Endothelial cell of umbilical vein (primary cell): Measurements from ENCODE around the gene LIN28B.

Source experiments
- CTCF ChIP-seq, 2 donors: IDR thresholded peaks; 1 replicate in 1 of 2; 2 replicates in 1 of 2; pipeline ENCODE4 v1.5.1; 2011; ENCODE audit warnings: low read length in 2 of 2, mild to moderate bottlenecking in 2 of 2, moderate library complexity in 2 of 2, control low read depth in 1 of 2, inconsistent platforms in 1 of 2, low read depth in 1 of 2; ENCODE audit not compliant: insufficient read depth in 1 of 2; ENCODE audit errors: extremely low read depth in 1 of 2
- POLR2AphosphoS5 ChIP-seq: IDR thresholded peaks from 2 replicates; pipeline ENCODE4 v1.6.1; 2012; ENCODE audit warnings: low read depth, mild to moderate bottlenecking, control low read depth, low read length, moderate library complexity; ENCODE audit not compliant: insufficient read depth

- TF ChIP-seq CTCF (IDR thresholded peaks at IDR 0.05; ENCODE audit: extremely low read depth in 1 of 2, insufficient read depth in 1 of 2, low read depth in 1 of 2, low read length in 2 of 2) (no peak), POLR2AphosphoS5 (no peak)
Observed at GRCh38 chr6:104921896-104922295, 35.0 kb upstream of the LIN28B start.
